OCI-LY1 (cell line): Measurements from ENCODE around the gene OLIG3.

Experiments used
- CTCF ChIP-seq: fragments of 200-600 bp; sonication (generic), shearing (Covaris generic); IDR thresholded peaks from 2 replicates; pipeline ENCODE4 v1.5.1; 2017; ENCODE audit warnings: mild to moderate bottlenecking, antibody characterized with exemption, low read length, moderate library complexity, mixed read lengths
- EZH2 ChIP-seq: fragments of 200-600 bp; sonication (generic), shearing (Covaris generic); IDR thresholded peaks from 2 replicates; pipeline ENCODE4 v1.8.0; 2017; ENCODE audit warnings: borderline replicate concordance, mixed run types, mild to moderate bottlenecking, antibody characterized with exemption, low read length, moderate library complexity, mixed read lengths

GRCh38 chr6:137520520-137520919 is 26.3 kb upstream of the OLIG3 start:
- TF ChIP-seq CTCF, result no peak
- no peak for TF ChIP-seq EZH2
